ENCODE measurements around the gene CCDC32.
A peak's percentile ranks its signal among the peaks of the same experiment; 100 is the strongest.
"Not testable (repeated sequence)": the region's sequence is repeated elsewhere in the genome, so short reads cannot be mapped to it uniquely, and the experiment has no call there.

The CCDC32 gene, protein sequence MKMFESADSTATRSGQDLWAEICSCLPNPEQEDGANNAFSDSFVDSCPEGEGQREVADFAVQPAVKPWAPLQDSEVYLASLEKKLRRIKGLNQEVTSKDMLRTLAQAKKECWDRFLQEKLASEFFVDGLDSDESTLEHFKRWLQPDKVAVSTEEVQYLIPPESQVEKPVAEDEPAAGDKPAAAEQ

DNA sequence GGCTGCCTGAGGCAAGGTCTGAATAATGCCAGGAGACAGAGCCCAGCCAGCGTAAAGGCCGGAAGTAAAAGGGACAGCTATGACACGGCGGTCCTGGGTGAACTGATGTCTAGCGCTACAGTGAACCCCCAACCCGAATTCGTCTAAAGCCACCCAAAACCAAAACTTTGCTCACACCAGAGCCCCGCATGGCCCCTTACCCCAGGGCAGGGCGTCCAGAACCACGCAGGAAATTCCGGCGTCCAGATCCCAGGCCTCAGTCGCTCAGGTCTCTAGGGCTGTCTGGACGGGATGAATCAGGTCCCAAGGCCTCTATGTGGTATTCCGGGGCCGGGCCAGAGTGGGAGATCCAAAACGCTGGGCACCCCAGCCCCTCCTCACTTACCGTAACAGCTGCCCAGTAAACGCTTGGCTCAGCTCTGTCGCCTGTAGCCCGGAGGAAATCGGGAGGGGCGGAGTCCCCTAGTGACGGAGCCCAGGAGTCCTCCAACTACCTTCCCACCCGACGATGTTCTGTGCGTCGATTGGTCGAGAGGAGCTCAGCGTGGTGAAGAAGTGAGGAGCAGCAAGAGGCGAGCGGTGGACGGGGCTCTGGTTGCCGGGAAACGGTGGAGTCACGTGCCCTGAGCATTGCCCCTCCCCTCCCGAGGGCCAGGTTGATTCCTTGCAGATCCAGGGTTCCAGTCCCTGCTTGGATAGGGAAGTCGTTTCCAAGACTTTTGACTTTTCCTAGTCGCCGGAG lies at the start of gene CCDC32:
CCDC32 (minus strand) TSS at position 452 of the 742 bp plus-strand sequence. CDS start 2,027 bp downstream, outside the sequence.
- DNase-seq (ENCODE audit: low read depth in 2 of 2), result peak; percentile 90 to 93

DNA sequence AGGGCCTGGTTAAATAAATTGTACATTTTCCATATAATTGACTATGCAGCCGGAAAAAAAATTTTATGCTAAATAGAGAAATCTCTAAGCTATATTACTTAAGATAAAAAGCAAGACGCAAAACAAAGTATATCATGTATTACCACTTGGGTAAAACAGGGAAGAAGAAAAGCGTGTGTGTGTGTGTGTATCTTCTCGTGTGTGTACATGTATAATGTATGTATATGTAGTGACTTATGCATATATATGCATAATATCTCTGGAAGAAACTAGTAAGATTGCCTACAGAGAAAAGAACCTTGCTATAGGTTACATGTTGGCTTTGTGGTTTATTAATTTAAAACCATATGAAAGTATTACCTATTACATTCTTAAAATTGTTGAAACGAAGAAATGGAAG lies 48.2 kb upstream of the CCDC32 start:
- DNase-seq (ENCODE audit: low read depth in 2 of 2), result no peak

DNA sequence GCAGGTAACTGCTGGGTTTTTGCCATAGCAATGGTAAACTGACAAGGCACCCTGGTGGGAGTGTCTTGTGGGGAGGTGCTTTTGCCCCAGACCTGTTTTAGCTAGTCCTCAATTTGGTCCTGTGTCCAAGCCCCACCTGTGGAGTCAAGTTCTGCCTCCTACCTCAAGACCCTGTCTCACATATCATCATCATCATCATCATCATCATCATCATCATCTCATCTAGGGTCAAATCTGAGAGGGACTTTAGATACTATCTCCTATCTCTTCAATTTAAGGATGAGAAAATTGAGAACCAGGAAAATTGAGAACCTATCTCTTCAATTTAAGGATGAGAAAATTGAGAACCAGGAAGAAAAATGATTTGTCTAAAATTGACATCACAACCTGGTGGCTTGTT lies 39.1 kb upstream of the CCDC32 start:
- no peak for DNase-seq (ENCODE audit: low read depth in 2 of 2)

DNA sequence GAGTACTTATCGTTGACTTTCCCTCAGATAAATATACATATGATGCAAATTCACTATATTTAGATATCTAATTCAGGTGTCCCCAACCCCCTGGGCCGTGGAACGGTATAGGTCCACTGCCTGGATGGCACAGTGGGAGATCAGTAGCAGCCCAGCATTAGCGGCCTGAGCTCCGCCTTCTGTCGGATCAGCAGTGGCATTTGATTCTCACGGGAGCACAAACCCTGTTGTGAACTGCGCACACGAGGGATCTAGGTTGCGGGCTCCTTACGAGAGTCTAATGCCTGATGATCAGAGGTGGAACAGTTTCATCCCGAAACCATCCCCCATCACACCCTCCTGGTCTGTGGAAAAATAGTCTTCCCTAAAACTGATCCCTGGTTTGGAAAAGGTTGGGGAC lies 36.1 kb upstream of the CCDC32 start:
- DNase-seq (ENCODE audit: low read depth in 2 of 2), result no peak

DNA sequence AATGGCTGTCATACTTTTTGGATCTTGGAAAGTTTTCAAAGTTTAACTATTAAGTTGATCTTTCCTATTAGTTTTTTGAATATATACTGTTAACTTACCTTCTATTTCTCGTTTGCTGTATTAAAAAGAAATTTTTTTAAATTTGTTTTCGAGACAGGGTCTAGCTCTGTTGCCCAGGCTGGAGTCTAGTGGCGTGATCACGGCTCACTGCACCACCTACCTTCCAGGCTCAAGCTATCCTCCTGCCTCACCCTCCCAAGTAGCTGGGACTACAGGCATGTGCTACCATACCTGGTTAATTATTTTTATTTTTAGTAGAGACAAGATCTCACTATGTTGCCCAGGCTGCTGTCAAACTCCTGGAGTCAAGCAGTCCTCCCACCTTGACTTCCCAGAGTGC lies 33.8 kb upstream of the CCDC32 start:
- DNase-seq (ENCODE audit: low read depth in 2 of 2), result no peak

- no peak for DNase-seq (ENCODE audit: low read depth in 2 of 2)
Measured at GRCh38 chr15:40598126-40598525, 33.3 kb upstream of the CCDC32 start.

DNA sequence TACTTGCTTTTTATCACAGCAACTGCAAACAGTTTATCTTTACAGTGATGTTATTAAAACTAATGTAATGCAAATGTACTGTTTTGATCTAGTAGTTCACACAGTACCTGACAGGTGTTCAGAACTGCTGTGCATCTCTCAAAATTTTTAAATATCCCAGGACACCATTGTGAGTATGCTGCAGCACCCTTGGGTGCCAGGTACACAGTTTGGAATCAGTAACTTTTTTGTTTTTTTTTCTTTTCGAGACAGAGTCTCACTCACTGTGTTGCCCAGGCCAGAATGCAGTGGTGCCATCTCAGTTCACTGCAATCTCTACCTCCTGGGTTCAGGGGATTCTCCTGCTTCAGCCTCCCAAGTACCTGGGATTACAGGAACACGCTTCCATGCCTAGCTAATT lies 32.2 kb upstream of the CCDC32 start:
- no peak for DNase-seq (ENCODE audit: low read depth in 2 of 2)

DNA sequence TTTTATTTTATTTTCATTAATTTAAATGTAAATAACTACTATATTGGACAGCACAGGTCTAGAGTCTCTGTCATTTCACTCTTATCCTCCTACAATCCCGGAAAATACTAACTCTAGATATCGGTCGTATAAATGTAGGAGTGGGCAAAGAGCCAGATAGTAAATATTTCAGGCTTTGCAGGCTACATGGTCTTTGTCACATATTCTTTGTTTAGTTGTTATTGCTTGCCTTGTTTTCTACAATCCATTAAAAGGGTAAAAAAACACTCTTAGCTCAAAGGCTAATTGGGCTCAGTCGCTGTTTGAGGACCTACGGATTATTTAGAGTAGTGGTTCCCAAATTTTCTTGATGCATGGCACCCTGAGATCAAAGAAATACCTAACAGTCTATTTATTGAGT lies 30.9 kb upstream of the CCDC32 start:
- DNase-seq (ENCODE audit: low read depth in 2 of 2), result no peak

DNA sequence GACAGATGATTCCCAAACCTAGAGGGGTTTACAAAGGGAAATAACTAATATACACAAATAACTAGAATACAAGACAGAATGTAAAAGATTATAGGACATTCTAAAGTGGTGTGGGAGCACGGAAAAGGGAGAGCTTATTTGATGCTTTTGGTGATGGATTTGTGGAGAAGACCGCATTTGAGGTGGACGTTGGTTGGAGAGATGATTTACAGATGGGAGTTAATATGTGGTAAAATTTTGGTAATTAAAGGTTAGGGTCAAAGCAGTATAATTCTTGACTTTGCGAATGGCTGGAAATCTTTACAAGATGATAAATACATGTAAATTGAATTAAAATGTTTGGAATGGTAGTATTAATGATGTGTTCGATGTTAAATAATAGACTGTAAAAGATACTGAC lies 30.4 kb upstream of the CCDC32 start:
- no peak for DNase-seq (ENCODE audit: low read depth in 2 of 2)

DNA sequence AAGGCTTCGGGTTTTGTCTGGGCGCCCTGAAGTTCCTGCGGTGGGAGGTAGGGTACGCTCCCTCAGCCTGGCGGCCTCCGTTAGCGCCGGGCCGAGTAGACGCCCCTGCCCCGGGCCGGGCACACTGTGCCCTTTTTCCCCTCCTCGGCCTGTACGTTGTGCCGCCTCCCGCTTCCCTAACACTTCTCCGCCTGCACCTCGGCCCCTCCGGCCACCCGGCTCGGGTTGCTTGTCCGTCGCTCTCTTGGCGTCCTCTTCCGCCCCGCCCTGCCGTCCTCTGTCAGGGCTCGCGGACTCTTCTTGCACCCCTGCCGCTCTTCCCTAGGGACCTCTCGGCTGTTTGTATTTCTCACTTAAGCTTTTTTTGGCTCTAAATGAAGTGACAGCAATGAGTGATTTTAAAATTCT lies 29.6 kb upstream of the CCDC32 start:
- DNase-seq (ENCODE audit: low read depth in 2 of 2), result no peak

GRCh38 chr15:40593588-40594428 lies 29.0 kb upstream of the CCDC32 start, which contains the start of gene KNL1:
KNL1 (plus strand) TSS chr15:40594249; CDS start chr15:40602932, 8,683 bp downstream.
- DNase-seq (ENCODE audit: low read depth in 2 of 2), result peak; percentile 80 to 89

- no peak for DNase-seq (ENCODE audit: low read depth in 2 of 2)
Measured at GRCh38 chr15:40593165-40593564, 28.3 kb upstream of the CCDC32 start.

DNA sequence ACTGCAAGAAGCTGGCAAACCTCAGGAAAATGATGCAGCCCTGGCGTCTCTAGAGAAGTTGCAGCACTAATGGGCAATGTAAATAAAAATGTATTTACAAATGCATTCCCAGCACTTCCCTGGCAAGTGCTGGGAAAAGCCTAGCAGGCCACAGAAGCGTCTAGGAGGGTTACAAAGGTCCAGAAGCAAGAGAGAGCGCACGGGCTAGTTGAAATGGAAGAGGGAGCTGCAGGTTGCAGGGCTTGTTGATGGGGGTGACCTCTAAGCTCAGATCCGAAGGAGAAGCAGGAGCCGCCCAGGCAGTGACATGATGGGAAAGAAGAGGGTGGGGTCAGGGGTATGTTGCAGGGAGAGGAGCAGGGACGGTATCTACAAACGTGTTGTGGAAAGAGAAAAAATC lies 26.5 kb upstream of the CCDC32 start:
- no peak for DNase-seq (ENCODE audit: low read depth in 2 of 2)

GRCh38 chr15:40590667-40591050 lies 25.8 kb upstream of the CCDC32 start:
- no peak for DNase-seq (ENCODE audit: low read depth in 2 of 2)

- no peak for DNase-seq (ENCODE audit: low read depth in 2 of 2)
Measured at GRCh38 chr15:40584191-40584590, 19.3 kb upstream of the CCDC32 start.

DNA sequence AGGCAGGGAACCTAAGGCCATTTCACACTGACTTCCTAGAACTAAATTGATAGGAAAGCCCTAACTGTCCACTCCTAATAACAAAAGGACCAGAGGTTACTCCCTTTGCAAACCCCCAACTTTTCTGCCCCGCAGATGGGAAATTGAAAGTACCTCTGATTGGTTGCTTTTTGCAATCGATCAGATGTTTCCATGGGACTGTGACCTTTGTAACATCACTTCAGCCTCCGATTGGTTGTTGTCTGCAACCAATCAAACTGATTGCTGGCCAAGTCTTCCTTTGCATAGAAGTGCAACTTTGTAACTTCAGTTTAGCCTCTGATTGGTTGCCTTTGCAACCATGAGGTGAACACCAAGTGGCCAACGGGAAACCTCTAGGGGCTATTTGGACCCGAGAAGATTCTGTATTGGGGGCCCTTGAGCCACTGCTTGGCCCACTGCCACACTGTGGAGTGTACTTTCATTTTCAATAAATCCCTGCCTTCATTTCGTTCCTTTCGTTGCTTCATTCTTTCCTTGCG lies 17.9 kb upstream of the CCDC32 start:
- no peak for DNase-seq (ENCODE audit: low read depth in 2 of 2)

DNA sequence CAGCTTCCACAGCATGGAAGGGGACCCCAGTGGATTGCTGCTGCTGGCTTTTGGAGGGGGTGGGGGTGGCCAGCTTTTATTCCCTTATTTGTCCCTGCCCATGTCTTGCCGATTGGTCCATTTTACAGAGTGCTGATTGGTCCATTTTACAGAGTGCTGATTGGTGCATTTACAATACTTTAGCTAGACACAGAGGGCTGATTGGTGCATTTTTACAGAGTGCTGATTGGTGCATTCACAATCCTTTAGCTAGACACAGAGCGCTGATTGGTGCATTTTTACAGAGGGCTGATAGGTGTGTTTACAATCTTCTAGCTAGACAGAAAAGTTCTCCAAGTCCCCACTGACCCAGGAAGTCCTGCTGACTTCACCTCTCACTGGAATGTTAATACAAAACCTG lies 17.0 kb upstream of the CCDC32 start:
- DNase-seq (ENCODE audit: low read depth in 2 of 2), result not testable (repeated sequence)

GRCh38 chr15:40578892-40579291 lies 14.1 kb upstream of the CCDC32 start:
- DNase-seq (ENCODE audit: low read depth in 2 of 2), result no peak

DNA sequence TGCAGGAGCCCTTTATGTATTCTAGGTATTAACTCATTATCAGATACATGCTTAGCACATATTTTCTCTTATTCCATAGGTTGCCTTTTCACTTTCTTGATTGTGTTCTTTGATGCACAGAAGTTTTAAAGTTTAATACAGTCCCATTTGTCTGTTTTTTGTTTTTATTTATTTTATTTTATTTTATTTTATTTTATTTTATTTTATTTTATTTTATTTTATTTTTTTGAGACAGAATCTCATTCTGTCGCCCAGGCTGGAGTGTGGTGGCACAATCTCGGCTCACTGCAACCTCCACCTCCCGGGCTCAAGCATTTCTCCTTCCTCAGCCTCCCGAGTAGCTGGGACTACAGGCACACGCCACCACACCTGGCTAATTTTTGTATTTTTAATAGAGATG lies 12.1 kb upstream of the CCDC32 start:
- DNase-seq (ENCODE audit: low read depth in 2 of 2), result not testable (repeated sequence)

- no peak for DNase-seq (ENCODE audit: low read depth in 2 of 2)
Measured at GRCh38 chr15:40575113-40575512, 10.3 kb upstream of the CCDC32 start.

- peak; percentile 90 to 92 for DNase-seq (ENCODE audit: low read depth in 2 of 2)
Measured at GRCh38 chr15:40569129-40569953, 4.5 kb upstream of the CCDC32 start, which contains the start of gene RPUSD2. RPUSD2 (plus strand) TSS chr15:40569299; CDS start chr15:40569338, 39 bp downstream.
